Lower leg skin (tissue), 3 donors: ENCODE data around the gene METRN.

Experiments used
- POLR2A ChIP-seq, 2 donors: fragments of 450-650 bp; IDR thresholded peaks; one replicate each; pipeline ENCODE4 v1.6.1; 2016 to 2017; ENCODE audit warnings: antibody characterized with exemption in 2 of 2, mild to moderate bottlenecking in 1 of 2, moderate library complexity in 1 of 2
- TF ChIP-seq, protein P1 (sequence below), 3 donors: fragments of 450-650 bp; IDR thresholded peaks; one replicate each; pipeline ENCODE4 v1.5.1; 2016; ENCODE audit warnings: antibody characterized with exemption in 3 of 3, mild to moderate bottlenecking in 3 of 3, moderate library complexity in 2 of 3

DNA sequence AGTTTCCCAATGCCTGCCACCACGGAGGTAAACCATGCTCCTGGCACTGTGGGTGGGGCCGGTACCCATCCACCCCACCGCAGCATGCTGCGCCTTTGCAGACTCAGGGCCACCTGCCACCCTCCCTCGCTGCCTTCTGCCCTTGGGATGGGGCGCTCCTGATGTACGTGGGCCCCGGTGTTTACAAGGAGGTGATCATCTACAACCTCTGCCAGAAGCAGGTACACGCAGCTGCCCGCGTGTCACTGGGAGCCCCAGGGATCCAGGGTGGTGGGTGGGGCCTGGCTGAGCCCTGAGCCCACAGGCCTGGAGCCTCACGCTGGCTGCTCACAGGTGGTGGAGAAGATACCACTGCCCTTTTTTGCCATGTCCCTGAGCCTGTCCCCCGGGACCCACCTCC lies 48.3 kb upstream of the METRN start:
- TF ChIP-seq POLR2A (IDR thresholded peaks at IDR 0.05): no peak
- TF ChIP-seq, protein P1, sequence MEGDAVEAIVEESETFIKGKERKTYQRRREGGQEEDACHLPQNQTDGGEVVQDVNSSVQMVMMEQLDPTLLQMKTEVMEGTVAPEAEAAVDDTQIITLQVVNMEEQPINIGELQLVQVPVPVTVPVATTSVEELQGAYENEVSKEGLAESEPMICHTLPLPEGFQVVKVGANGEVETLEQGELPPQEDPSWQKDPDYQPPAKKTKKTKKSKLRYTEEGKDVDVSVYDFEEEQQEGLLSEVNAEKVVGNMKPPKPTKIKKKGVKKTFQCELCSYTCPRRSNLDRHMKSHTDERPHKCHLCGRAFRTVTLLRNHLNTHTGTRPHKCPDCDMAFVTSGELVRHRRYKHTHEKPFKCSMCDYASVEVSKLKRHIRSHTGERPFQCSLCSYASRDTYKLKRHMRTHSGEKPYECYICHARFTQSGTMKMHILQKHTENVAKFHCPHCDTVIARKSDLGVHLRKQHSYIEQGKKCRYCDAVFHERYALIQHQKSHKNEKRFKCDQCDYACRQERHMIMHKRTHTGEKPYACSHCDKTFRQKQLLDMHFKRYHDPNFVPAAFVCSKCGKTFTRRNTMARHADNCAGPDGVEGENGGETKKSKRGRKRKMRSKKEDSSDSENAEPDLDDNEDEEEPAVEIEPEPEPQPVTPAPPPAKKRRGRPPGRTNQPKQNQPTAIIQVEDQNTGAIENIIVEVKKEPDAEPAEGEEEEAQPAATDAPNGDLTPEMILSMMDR (IDR thresholded peaks at IDR 0.05): no peak
